Stimulated activated CD4-positive, alpha-beta T cell treated with anti-CD3 and anti-CD28 coated beads, Interleukin-2, amount 100 ng/mL, for 4 hours (primary cell): ENCODE results near the gene TMBIM6.
"Not testable (repeated sequence)": the region's sequence is repeated elsewhere in the genome, so short reads cannot be mapped to it uniquely, and the experiment has no call there.

Experiments used
- DNase-seq: peaks from one replicate; pipeline ENCODE4 v3.0.0-alpha.2; 2020; ENCODE audit warnings: low read depth

TMBIM6 gene, protein sequence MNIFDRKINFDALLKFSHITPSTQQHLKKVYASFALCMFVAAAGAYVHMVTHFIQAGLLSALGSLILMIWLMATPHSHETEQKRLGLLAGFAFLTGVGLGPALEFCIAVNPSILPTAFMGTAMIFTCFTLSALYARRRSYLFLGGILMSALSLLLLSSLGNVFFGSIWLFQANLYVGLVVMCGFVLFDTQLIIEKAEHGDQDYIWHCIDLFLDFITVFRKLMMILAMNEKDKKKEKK

GRCh38 chr12:49740930-49741881, at the start of gene TMBIM6:
TMBIM6 (plus strand) TSS chr12:49741557; CDS start chr12:49752494, 10,937 bp downstream.
- DNase-seq: peak; percentile 99

GRCh38 chr12:49692851-49693250, 48.5 kb upstream of the TMBIM6 start:
- DNase-seq: no peak

- DNase-seq: no peak
Observed at GRCh38 chr12:49693931-49694444, 47.4 kb upstream of the TMBIM6 start.

DNA sequence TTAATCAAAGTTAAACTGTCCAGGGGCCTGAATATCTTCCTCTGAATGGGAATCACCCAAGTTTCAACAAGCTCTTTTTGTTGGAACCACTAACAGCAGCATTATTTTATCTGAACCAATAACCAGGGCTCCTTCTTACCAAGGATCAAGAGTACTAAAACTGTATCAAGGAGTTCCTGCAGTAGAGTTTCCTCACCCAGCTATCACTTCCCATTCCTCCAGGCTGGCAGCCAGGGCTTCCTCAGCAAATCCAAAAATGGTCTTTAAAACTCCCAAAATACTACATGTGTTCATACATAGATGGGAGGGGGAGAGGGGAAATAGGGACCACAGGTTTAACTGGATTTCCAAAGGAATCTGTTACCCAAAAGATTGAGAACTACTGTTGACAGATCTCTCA, 44.6 kb upstream of the TMBIM6 start:
- DNase-seq: no peak

DNA sequence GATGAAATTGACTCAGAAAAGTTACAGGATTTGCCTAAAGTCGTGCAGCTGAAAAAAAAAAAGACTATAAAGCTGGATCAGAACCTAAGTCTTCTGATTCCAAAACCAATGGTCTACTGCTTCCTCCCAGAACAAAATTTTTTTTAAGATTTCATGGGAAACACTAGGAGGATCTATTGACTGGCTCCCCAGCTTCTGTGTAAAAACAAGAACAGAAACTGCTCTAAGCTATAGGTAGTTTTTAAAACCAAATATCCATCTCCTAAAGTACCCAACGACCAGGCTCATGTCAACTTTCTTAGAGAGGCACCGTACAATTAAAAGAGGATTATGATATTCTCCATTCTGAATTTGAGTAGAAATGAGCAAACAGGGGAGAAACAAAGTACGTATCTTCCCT, 43.5 kb upstream of the TMBIM6 start:
- DNase-seq: no peak

DNA sequence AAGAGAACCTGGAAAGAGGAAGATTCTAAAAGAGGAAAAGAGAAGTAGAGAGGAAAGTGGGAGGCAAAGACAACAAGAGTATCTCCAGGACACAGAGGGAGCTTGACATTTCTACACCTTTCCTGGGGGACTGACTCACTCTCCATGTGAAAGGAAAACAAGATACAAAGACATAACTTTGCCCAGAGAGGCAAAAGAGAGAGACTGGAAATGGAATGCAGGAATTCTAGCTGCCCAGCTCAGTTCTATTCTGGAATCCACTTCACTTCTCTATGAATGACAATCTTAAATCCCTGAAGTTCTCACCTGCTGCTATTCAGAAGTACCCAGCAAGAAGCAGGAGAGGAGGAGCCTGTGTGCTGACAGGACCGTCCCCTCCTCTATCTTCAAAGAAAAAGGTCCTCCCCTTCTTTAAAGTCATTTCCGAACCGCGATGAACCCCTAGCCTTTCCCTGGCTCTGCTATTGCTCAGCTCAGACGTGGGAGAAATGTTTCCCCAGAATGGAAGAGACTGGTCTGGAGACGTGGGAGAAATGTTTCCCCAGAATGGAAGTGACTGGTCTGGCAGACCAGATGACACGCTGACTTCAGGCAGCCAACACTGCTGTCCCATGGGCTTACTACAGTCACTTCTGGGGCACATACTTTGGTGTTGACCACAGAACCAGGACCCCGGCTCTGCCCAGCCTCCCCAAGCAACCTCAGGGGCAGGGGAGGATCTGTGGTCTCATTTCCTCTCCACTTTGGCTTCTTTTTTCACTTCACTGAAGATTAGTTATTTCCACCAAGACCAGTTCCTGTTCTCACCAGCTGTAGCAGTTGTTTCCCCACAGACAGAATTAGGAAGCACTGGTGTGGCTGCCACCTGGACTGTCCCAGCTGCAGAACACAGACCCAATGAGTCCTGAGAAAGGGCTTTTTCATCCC, 42.5 kb upstream of the TMBIM6 start:
- no peak for DNase-seq

DNA sequence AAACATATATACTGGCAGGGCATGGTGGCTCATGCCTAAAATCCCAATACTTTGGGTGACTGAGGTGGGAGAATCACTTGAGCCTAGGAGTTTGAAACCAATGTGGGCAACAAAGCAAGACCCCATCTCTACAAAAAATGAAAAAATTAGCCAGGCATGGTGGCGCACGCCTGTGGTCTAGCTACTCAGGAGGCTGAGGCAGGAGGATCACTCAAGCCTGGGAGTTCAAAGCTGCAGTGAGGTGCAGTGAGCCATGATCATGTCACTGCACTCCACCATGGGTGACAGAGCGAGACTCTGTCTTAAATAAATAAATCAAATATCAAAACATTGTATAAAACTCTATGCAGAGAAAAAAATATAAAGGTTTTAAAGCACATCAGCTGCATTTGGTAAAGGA, 39.3 kb upstream of the TMBIM6 start:
- DNase-seq: no peak

GRCh38 chr12:49702676-49703215, 38.6 kb upstream of the TMBIM6 start:
- DNase-seq: no peak

GRCh38 chr12:49703647-49704137, 37.7 kb upstream of the TMBIM6 start:
- peak; percentile 33 for DNase-seq

DNA sequence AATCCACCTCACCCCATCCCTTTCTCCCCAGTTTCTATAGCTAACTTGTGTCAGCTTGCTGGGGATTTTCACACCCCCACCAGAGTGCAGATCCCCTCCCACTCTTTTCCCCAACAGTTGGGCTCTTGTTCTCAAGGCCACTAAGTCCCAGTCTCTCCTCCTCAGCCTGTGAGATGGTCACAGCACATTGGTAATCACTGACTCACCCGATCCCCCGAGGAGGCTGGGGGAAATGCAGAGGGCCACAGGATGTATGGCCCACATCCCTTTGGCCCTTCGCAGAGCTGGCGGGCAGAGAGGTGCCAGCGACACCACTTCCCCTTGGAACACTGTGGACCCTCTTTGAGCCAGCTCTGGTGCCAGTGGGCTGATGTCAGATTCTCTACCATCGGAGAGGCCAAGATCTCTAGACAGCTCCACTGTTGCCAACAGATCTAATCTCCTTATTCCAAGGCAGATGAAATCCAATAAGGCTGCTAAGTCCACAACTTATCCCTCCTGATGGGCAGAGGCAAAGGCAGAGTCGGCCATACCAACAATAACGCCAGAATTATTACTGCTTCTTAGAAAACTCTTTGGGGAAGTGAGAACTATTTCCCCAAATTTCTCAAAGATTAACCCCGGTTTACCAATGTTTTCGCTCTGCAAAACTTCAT, 35.8 kb upstream of the TMBIM6 start:
- DNase-seq: no peak

GRCh38 chr12:49706351-49707127, 34.8 kb upstream of the TMBIM6 start:
- no peak for DNase-seq

- DNase-seq: peak; percentile 99
Observed at GRCh38 chr12:49707128-49707811, 34.1 kb upstream of the TMBIM6 start, which contains the start of gene FMNL3. FMNL3 (minus strand) TSS chr12:49707405; CDS start chr12:49707180, 225 bp downstream.

- no peak for DNase-seq
Observed at GRCh38 chr12:49707812-49708147, 33.6 kb upstream of the TMBIM6 start.

DNA sequence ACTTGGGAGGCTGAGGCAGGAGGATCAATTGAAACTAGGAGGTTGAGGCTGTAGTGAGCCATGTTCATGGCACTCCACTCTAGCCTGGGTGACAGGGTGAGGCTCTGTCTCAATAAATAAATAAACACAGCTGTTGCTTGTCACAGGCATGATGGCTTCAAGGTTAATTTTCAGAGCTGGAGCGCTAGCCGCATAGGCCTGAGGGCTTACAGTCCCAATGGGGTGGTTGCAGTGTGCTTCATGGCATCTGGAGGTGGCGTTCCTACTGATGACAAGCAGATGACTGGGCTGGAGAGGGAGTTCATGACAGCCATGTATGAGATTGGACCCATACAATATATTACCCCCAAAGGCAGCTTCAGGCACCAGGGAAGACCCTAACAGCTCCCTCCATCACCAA, 32.5 kb upstream of the TMBIM6 start:
- no peak for DNase-seq

GRCh38 chr12:49713952-49714351, 27.4 kb upstream of the TMBIM6 start:
- not testable (repeated sequence) for DNase-seq

GRCh38 chr12:49716553-49716952, 24.8 kb upstream of the TMBIM6 start:
- DNase-seq: no peak

DNA sequence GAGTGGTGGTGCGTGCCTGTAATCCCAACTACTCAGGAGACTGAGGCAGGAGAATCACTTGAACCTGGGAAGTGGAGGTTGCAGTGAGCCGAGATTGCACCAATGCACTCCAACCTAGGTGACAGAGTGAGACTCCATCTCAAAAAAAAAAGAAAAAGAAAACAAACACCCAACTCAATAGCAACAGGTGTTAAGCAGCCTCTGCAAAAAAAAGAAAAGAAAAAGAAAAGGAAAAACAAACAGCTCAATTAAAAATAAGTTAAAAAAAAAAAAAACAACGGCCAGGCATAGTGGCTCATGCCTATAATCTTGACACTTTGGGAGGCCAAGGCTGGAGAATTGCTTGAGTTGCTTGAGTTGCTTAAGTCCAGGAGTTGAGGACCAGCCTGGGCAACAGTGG, 23.6 kb upstream of the TMBIM6 start:
- not testable (repeated sequence) for DNase-seq

- DNase-seq: no peak
Observed at GRCh38 chr12:49720214-49720613, 21.1 kb upstream of the TMBIM6 start.

DNA sequence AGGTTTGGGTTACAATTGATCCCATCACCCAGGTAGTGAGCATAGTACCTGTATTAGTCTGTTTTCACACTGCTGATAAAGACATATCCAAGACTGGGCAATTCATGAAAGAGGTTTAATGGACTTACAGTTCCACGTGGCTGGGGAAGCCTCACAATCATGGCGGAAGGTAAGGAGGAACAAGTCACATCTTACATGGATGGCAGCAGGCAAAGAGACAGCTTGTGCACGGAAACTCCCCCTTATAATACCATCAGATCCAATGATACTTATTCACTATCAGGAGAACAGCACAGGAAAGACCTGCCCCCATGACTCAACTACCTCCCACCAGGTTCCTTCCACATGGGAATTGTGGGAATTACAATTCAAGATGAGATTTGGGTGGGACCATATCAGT, 20.0 kb upstream of the TMBIM6 start:
- not testable (repeated sequence) for DNase-seq

DNA sequence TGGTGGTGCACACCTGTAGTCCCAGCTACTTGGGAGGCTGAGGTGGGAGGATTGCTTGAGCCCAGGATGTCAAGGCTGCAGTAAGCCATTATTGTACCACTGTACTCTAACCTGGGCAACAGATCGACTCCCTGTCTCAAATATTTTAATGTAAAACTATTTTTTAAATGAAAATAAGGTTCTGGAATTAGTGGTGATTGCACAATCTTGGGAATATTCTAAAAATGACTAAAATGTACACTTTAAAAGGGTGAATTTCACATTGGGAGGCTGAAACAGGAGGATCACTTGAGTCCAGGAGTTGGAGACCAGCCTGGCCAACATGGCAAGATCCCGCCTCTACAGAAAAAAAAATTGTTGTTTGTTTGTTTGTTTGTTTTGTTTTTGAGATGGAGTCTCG, 12.9 kb upstream of the TMBIM6 start:
- no peak for DNase-seq
